ENCODE measurements around the gene MACF1. TPM values are rescaled to one million over a fixed set of nuclear protein-coding genes. Genes with fewer than 3 reads are reported as not detected.

MACF1 gene
- total RNA-seq, 2 donors from 2014 or later: 169 to 292 TPM

GRCh38 chr1:39287541-39287940 is 83.0 kb downstream of the MACF1 start:
- Mint-ChIP-seq H3K27ac (no peak overlapping the region), H3K4me1 (ENCODE audit: low read depth) (peaks cover 10% of the 10 kb centered on the region), H3K27me3 (ENCODE audit: low read depth) (no peaks in the 10 kb centered on the region), H3K4me3 (no peak overlapping the region), H3K36me3 (ENCODE audit: insufficient read depth in 2 of 2) (peaks cover 21 to 36% of the 10 kb centered on the region in 2 donors), H3K9me3 (no peaks in the 10 kb centered on the region)
- no peak for ATAC-seq (replicated peaks in 1 of 2)
- no peak for DNase-seq

DNA sequence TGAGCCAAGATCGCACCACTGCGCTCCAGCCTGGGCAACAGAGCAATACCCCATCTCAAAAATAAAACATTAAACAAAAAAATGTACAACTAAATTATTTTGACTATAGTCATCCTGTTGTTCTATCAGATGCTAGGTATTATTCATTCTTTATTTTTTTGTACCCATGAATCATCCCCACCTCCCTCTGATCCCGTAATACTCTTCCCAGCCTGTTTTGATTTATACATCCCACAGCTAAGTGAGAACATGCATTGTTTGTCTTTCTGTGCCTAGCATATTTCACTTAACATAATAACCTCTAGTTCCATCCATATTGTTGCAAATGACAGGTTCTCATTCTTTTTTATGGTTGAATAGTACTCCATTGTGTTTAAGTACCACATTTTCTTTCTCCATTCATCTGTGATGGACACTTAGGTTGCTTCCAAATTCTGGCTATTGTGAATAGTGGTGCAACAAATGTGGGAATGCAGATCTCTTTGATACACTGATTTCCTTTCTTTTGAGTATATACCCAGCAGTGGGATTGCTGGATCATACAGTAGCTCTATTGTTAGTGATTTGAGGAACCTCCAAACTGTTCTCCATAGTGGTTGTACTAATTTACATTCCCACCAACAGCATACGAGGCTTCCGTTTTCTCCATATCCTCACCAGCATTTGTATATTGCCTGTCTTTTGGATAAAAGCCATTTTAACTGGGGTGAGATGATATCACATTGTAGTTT is 84.4 kb downstream of the MACF1 start:
- ATAC-seq (replicated peaks in 1 of 2) (no peak), DNase-seq (no peak)
- Mint-ChIP-seq H3K9me3 (no peaks in the 10 kb centered on the region), H3K4me1 (ENCODE audit: low read depth) (peaks cover 23% of the 10 kb centered on the region), H3K4me3 (no peak overlapping the region), H3K27ac (no peak overlapping the region), H3K27me3 (ENCODE audit: low read depth) (no peaks in the 10 kb centered on the region), H3K36me3 (ENCODE audit: insufficient read depth in 2 of 2) (peaks cover 22 to 42% of the 10 kb centered on the region in 2 donors)

- H3K9me3 Mint-ChIP-seq: no peaks in the 10 kb centered on the region
These were observed 87.9 kb downstream of the MACF1 start for GRCh38 chr1:39292401-39292800.

DNA sequence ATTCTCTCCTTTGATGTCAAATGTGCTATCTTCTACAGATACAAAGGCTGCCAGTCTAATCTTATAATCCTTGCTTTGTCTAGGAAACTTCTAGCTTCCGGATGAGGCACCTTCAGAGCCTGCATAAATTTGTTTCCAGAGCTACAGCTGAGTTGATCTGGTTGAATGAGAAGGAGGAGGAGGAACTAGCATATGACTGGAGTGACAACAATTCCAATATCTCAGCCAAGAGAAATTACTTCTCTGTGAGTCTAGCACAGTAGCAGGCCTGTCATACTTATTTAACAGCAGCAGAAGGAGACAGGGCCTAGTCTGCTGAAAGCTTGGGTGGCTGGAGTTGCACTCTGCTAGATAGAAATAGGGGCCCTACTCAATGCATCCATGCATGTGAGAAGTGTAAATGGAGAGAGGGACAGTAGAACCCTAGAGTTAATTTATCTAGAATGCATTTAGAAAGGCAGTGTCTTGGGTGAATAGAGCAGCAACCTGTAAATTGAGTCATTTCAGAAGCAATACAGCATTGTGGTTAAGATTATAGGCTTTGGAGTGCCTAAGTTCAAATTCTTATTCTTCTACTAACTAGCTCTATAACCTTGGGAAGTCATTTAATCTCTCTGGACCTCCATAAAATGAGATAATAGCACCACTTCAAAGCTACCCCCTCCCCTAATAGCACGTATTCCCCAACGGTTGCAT is 89.0 kb downstream of the MACF1 start:
- Mint-ChIP-seq H3K4me3 (no peak overlapping the region), H3K4me1 (ENCODE audit: low read depth) (peaks cover 39% of the 10 kb centered on the region), H3K36me3 (ENCODE audit: insufficient read depth in 2 of 2) (peaks cover 31 to 57% of the 10 kb centered on the region in 2 donors), H3K9me3 (no peaks in the 10 kb centered on the region), H3K27me3 (ENCODE audit: low read depth) (no peaks in the 10 kb centered on the region), H3K27ac (peak overlapping the region; percentile 64)
- DNase-seq (no peak), ATAC-seq (replicated peaks in 1 of 2) (peak; percentile 41 to 64)

More at GRCh38 chr1:39292401-39292800, 87.9 kb downstream of the MACF1 start:
- H3K4me3 Mint-ChIP-seq: no peak overlapping the region
- H3K4me1 Mint-ChIP-seq (ENCODE audit: low read depth): peaks cover 39% of the 10 kb centered on the region
- H3K27me3 Mint-ChIP-seq (ENCODE audit: low read depth): no peaks in the 10 kb centered on the region
- no peak overlapping the region for H3K27ac Mint-ChIP-seq
- ATAC-seq (replicated peaks in 1 of 2) (no peak), DNase-seq (no peak)
- peaks cover 33 to 53% of the 10 kb centered on the region in 2 donors for H3K36me3 Mint-ChIP-seq (ENCODE audit: insufficient read depth in 2 of 2)

- H3K36me3 Mint-ChIP-seq (ENCODE audit: insufficient read depth in 2 of 2): peaks cover 25 to 52% of the 10 kb centered on the region in 2 donors
- ATAC-seq (replicated peaks in 1 of 2): no peak
- peak overlapping the region; percentile 34 for H3K27ac Mint-ChIP-seq
- H3K27me3 Mint-ChIP-seq (ENCODE audit: low read depth): no peaks in the 10 kb centered on the region
- H3K4me3 Mint-ChIP-seq: no peak overlapping the region
- H3K4me1 Mint-ChIP-seq (ENCODE audit: low read depth): peaks cover 39% of the 10 kb centered on the region
- no peaks in the 10 kb centered on the region for H3K9me3 Mint-ChIP-seq
- no peak for DNase-seq
These were observed 90.0 kb downstream of the MACF1 start for GRCh38 chr1:39294531-39294930.

- Mint-ChIP-seq H3K4me1 (ENCODE audit: low read depth) (peaks cover 39% of the 10 kb centered on the region), H3K4me3 (no peak overlapping the region), H3K27me3 (ENCODE audit: low read depth) (no peaks in the 10 kb centered on the region), H3K27ac (peak overlapping the region; percentile 88), H3K36me3 (ENCODE audit: insufficient read depth in 2 of 2) (peaks cover 27 to 56% of the 10 kb centered on the region in 2 donors), H3K9me3 (no peaks in the 10 kb centered on the region)
- peak; percentile 68 to 74 for ATAC-seq (replicated peaks in 1 of 2)
- DNase-seq: peak in 1 of 2 donors; percentile 2
These were observed 91.4 kb downstream of the MACF1 start for GRCh38 chr1:39295901-39296300.

GRCh38 chr1:39297551-39297950 is 93.1 kb downstream of the MACF1 start:
- Mint-ChIP-seq H3K4me1 (ENCODE audit: low read depth) (peaks cover 29% of the 10 kb centered on the region), H3K4me3 (no peak overlapping the region), H3K27ac (no peak overlapping the region), H3K36me3 (ENCODE audit: insufficient read depth in 2 of 2) (peaks cover 23 to 56% of the 10 kb centered on the region in 2 donors), H3K27me3 (ENCODE audit: low read depth) (no peaks in the 10 kb centered on the region), H3K9me3 (no peaks in the 10 kb centered on the region)
- ATAC-seq (replicated peaks in 1 of 2) (no peak), DNase-seq (no peak)

DNA sequence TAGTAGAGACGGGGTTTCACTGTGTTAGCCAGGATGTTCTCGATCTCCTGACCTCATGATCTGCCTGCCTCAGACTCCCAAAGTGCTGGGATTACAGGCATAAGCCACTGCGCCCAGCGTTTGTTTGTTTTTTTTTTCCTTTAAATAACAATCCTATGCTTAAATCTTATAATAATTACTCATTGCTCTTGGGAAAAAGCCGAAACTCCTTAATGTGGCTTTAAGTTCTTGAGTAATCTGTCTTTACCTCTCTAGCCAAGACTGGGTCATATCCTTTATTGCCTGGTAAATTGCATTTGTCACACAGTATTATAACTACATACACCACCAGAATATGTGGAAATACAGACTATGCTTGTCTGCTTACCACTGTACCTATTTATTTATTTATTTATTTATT is 97.1 kb downstream of the MACF1 start:
- H3K9me3 Mint-ChIP-seq: no peaks in the 10 kb centered on the region
- no peaks in the 10 kb centered on the region for H3K4me1 Mint-ChIP-seq (ENCODE audit: low read depth)
- DNase-seq: no peak
- H3K27ac Mint-ChIP-seq: no peak overlapping the region
- no peaks in the 10 kb centered on the region for H3K27me3 Mint-ChIP-seq (ENCODE audit: low read depth)
- ATAC-seq (replicated peaks in 1 of 2): no peak
- no peak overlapping the region for H3K4me3 Mint-ChIP-seq
- peaks cover 15 to 38% of the 10 kb centered on the region in 2 donors for H3K36me3 Mint-ChIP-seq (ENCODE audit: insufficient read depth in 2 of 2)

GRCh38 chr1:39305555-39305954 is 101.1 kb downstream of the MACF1 start:
- Mint-ChIP-seq H3K4me1 (ENCODE audit: low read depth) (no peaks in the 10 kb centered on the region), H3K27ac (peak overlapping the region; percentile 17), H3K4me3 (no peak overlapping the region), H3K36me3 (ENCODE audit: insufficient read depth in 2 of 2) (peaks cover 11 to 29% of the 10 kb centered on the region in 2 donors), H3K9me3 (no peaks in the 10 kb centered on the region), H3K27me3 (ENCODE audit: low read depth) (no peaks in the 10 kb centered on the region)
- ATAC-seq (replicated peaks in 1 of 2): no peak
- no peak for DNase-seq

DNA sequence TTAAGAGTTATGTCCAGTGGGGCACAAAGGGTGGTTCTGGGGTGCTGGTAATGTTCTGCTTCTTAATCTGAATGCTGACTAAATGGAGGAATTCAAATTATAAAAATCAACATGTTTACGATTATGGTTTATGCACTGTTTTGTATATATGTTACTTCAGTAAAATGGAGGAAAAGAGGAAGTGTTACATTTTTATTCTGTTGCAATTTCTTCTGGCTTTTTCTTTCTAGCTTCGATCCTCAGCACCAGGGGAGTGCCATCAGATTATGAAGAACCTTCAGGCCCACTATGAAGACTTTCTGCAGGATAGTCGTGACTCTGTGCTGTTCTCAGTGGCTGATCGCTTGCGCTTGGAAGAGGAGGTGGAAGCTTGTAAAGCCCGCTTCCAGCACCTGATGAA is 105.5 kb downstream of the MACF1 start:
- no peak for DNase-seq
- ATAC-seq (replicated peaks in 1 of 2): no peak
- H3K4me3 Mint-ChIP-seq: no peak overlapping the region
- H3K27me3 Mint-ChIP-seq (ENCODE audit: low read depth): no peaks in the 10 kb centered on the region
- H3K9me3 Mint-ChIP-seq: no peaks in the 10 kb centered on the region
- peaks cover 8 to 25% of the 10 kb centered on the region in 2 donors for H3K36me3 Mint-ChIP-seq (ENCODE audit: insufficient read depth in 2 of 2)
- peak overlapping the region; percentile 10 for H3K27ac Mint-ChIP-seq
- no peaks in the 10 kb centered on the region for H3K4me1 Mint-ChIP-seq (ENCODE audit: low read depth)

DNA sequence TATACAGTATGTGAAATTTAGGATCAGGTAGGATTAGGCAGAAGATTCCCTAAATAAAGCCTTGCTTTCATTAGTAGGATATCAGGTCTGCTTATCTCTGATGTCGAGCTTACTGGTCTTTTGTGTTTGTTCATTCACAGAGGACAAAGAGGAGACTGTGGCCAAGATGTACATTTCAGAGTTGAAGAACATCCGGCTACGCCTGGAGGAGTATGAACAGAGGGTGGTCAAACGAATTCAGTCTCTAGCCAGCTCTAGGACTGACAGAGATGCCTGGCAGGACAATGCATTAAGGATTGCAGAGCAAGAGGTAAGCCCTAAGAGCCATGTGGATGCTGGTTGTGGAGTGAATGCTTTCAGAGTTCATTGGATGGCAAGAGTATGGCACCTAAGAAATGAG is 106.2 kb downstream of the MACF1 start:
- Mint-ChIP-seq H3K36me3 (ENCODE audit: insufficient read depth in 2 of 2) (peaks cover 10 to 29% of the 10 kb centered on the region in 2 donors), H3K4me3 (no peak overlapping the region), H3K4me1 (ENCODE audit: low read depth) (no peaks in the 10 kb centered on the region), H3K27ac (peak overlapping the region; percentile 10), H3K27me3 (ENCODE audit: low read depth) (no peaks in the 10 kb centered on the region), H3K9me3 (no peaks in the 10 kb centered on the region)
- no peak for DNase-seq
- no peak for ATAC-seq (replicated peaks in 1 of 2)

GRCh38 chr1:39317111-39317510 is 112.6 kb downstream of the MACF1 start:
- H3K9me3 Mint-ChIP-seq: no peaks in the 10 kb centered on the region
- DNase-seq: no peak
- peak overlapping the region; percentile 20 for H3K27ac Mint-ChIP-seq
- ATAC-seq (replicated peaks in 1 of 2): no peak
- H3K36me3 Mint-ChIP-seq (ENCODE audit: insufficient read depth in 2 of 2): peaks cover 19 to 42% of the 10 kb centered on the region in 2 donors
- H3K4me3 Mint-ChIP-seq: no peak overlapping the region
- no peaks in the 10 kb centered on the region for H3K4me1 Mint-ChIP-seq (ENCODE audit: low read depth)
- H3K27me3 Mint-ChIP-seq (ENCODE audit: low read depth): no peaks in the 10 kb centered on the region

DNA sequence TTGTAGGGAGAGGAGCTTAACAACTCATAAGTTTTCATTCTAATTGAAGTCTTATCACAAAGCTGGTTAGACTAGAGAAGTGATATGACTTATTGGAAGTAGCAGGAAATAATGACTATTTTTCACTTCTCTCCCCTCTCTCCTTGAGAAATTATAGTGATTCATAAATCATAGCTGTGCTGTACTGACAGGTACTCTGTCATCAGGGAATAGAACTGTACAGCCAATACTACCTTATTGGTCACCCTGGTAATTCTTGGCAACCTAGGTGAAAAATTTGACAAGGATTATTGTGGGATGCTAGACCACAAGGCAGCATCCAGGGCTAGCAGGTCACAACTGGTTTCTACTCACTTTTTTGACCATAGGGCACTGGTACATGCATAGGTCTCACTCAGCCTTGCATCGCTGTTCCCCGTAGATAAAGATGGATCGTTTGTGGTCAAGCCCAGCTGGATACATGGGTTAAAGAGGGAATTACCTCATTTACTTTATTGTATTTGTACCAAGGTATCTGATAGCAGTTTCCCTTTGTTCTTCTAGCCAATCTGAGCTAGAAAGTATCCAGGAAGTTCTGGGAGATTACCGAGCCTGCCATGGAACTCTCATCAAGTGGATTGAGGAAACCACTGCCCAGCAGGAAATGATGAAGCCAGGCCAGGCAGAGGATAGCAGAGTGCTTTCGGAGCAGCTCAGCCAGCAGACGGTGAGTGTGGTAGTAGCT is 113.6 kb downstream of the MACF1 start:
- Mint-ChIP-seq H3K4me1 (ENCODE audit: low read depth) (no peaks in the 10 kb centered on the region), H3K27ac (peak overlapping the region; percentile 20), H3K4me3 (no peak overlapping the region), H3K36me3 (ENCODE audit: insufficient read depth in 2 of 2) (peaks cover 19 to 47% of the 10 kb centered on the region in 2 donors), H3K27me3 (ENCODE audit: low read depth) (no peaks in the 10 kb centered on the region), H3K9me3 (no peaks in the 10 kb centered on the region)
- ATAC-seq (replicated peaks in 1 of 2) (no peak), DNase-seq (no peak)
